Psoas muscle (tissue), 8 donors: ENCODE data around the gene ROR2. TPM values are rescaled to one million over a fixed set of nuclear protein-coding genes. Genes with fewer than 3 reads are reported as not detected.

Experiments
- ATAC-seq, 4 donors: fragments of 200-7000 bp; cut with Tn5 transposase; one replicate each; pipeline ENCODE4 v1.9.1; 2020; ENCODE audit warnings: moderate library complexity in 3 of 4, mild to moderate bottlenecking in 2 of 4
- DNase-seq, 2 donors: peaks; one replicate each; pipeline ENCODE4 v3.0.0-alpha.2; 2020
- H3K27ac ChIP-seq: fragments of 200-600 bp; one replicate; pipeline ENCODE4 v1.8.0; 2022
- H3K27me3 ChIP-seq, 3 donors: fragments of 200-600 bp in 1 of 3; one replicate each; pipeline versions ENCODE4 v1.6.1 to v1.8.0; 2013 to 2022; ENCODE audit warnings: low read length in 2 of 3, mild to moderate bottlenecking in 2 of 3, moderate library complexity in 1 of 3; ENCODE audit not compliant: insufficient read depth in 3 of 3
- H3K36me3 ChIP-seq, 2 donors: fragments of 200-600 bp in 1 of 2; one replicate each; pipeline versions ENCODE4 v1.6.1 to v1.8.0; 2013 to 2022; ENCODE audit warnings: low read depth in 1 of 2, mild to moderate bottlenecking in 1 of 2, moderate library complexity in 1 of 2; ENCODE audit not compliant: insufficient read depth in 1 of 2
- H3K4me1 ChIP-seq: fragments of 200-600 bp; one replicate; pipeline ENCODE4 v1.8.0; 2022
- H3K4me3 ChIP-seq: fragments of 200-600 bp; one replicate; pipeline ENCODE4 v1.8.0; 2022; ENCODE audit warnings: mild to moderate bottlenecking
- H3K9me3 ChIP-seq: fragments of 200-600 bp; one replicate; pipeline ENCODE4 v1.8.0; 2022
- CTCF ChIP-seq: fragments of 200-600 bp; IDR thresholded peaks from one replicate; pipeline ENCODE4 v1.8.0; 2022; ENCODE audit warnings: antibody characterized with exemption
- WGBS, 3 donors: extraction: QIAGEN DNeasy Blood & Tissue Kit; methylation state at CpG; one replicate each; pipeline versions ENCODE4 v1.1.6 to v1.1.7; 2013; 5-methylcytosine and 5-hydroxymethylcytosine counted together
- intact Hi-C, 2 donors: fragments of 100-400 bp; cut with DNase I; formaldehyde crosslinking; loops; one replicate each; pipeline versions ENCODE4 v1.11.0 to v1.14.2; 2022
- polyA plus RNA-seq, 3 donors: library from polyadenylated mRNA; stranded (reverse); fragments of 200-250 nt; gene quantifications; one replicate each; pipeline ENCODE4 v1.2.3, GENCODE V29; 2013
- total RNA-seq, 4 donors: library from RNA; stranded (reverse); fragmentation: NEBNext Ultra II Directional in 2 of 4; extraction: Animal tissue kit (Norgen Biotek cat#: 25700) in 2 of 4; gene quantifications; one replicate each; pipeline versions ENCODE4 v1.2.1 to v1.2.4, GENCODE V29; 2021 to 2023
- donor health status: healthy with polysubstance abuse.
- donor health status: DM: no; HTN: no; CAD: no; lungs with moderate emphysema.
- donor health status: Bipolar disorder and iron deficiency.
- donor health status: healthy.
- donor health status: DM: yes; HTN: yes; CAD: no.
- donor health status: DM: no; HTN: no; CAD: no.
- donor health status: DM: no; HTN: no; CAD: no.
- donor health status: DM: yes; HTN: yes; CAD: no.

ROR2 gene
- total and polyA plus RNA-seq, 7 donors: 0.05 to 0.52 (median 0.15) TPM

DNA sequence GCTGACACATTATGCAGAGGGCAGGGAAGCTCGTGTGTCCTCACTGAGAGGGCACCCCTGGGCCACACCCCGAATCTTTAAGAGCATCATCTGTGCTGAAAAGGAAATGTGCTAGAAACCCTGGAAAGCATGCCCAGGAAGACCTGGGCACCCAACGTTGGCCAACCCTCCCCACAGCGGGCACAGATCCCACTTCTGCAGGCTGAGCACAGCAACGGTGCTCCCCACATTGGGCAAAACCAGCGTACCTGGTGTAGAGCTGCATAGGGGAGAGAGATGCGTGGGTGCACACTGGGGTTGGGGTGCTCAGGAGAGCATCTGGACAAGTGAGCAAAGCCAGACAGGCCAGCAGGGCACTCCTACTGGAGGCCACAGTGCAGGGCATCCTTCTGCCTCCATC lies 32.6 kb downstream of the ROR2 start:
- 84 to 88% (median 85%) methylated on average over 7 of the region's 7 CpGs for WGBS, 3 donors
- DNase-seq: no peak

GRCh38 chr9:91915524-91916263 lies 34.3 kb downstream of the ROR2 start:
- H3K9me3 ChIP-seq: no peaks in the 10 kb centered on the region
- H3K27me3 ChIP-seq: peaks cover 0 to 4% (median 3%) of the 10 kb centered on the region in 3 donors
- DNase-seq (no peak), ATAC-seq (no peak)
- 57 to 61% (median 59%) methylated on average over 10 of the region's 10 CpGs for WGBS, 3 donors
- intact Hi-C loops: no loop called here
- H3K36me3 ChIP-seq: no peaks in the 10 kb centered on the region
- no peak overlapping the region for H3K27ac ChIP-seq
- H3K4me3 ChIP-seq: no peak overlapping the region
- no peaks in the 10 kb centered on the region for H3K4me1 ChIP-seq
- TF ChIP-seq CTCF: no peak

More for the DNA sequence above, 32.6 kb downstream of the ROR2 start:
- Histone ChIP-seq H3K4me1 (no peaks in the 10 kb centered on the region), H3K27ac (no peak overlapping the region), H3K4me3 (no peak overlapping the region), H3K27me3 (peaks cover 0 to 4% (median 3%) of the 10 kb centered on the region in 3 donors), H3K9me3 (no peaks in the 10 kb centered on the region), H3K36me3 (no peaks in the 10 kb centered on the region)
- ATAC-seq: no peak
- no peak for TF ChIP-seq CTCF
- intact Hi-C loops: no loop called here

- intact Hi-C loops: no loop called here
- WGBS, 3 donors: 93 to 97% (median 96%) methylated on average over 9 of the region's 9 CpGs
Observed at GRCh38 chr9:91914937-91915336, 35.1 kb downstream of the ROR2 start.

GRCh38 chr9:91914404-91914803 lies 35.6 kb downstream of the ROR2 start:
- intact Hi-C loops: no loop called here
- DNase-seq (no peak), ATAC-seq (no peak)
- no peaks in the 10 kb centered on the region for H3K4me1 ChIP-seq
- H3K4me3 ChIP-seq: no peak overlapping the region
- peaks cover 0 to 3% (median 0%) of the 10 kb centered on the region in 3 donors for H3K27me3 ChIP-seq
- 89 to 93% (median 89%) methylated on average over 10 of the region's 10 CpGs for WGBS, 3 donors
- H3K27ac ChIP-seq: no peak overlapping the region
- TF ChIP-seq CTCF: no peak
- no peaks in the 10 kb centered on the region for H3K36me3 ChIP-seq
- no peaks in the 10 kb centered on the region for H3K9me3 ChIP-seq

More at GRCh38 chr9:91914937-91915336, 35.1 kb downstream of the ROR2 start:
- ATAC-seq (no peak), DNase-seq (no peak)
- Histone ChIP-seq H3K36me3 (no peaks in the 10 kb centered on the region), H3K9me3 (no peaks in the 10 kb centered on the region), H3K4me1 (no peaks in the 10 kb centered on the region), H3K27ac (no peak overlapping the region), H3K27me3 (peaks cover 0 to 4% (median 3%) of the 10 kb centered on the region in 3 donors), H3K4me3 (no peak overlapping the region)
- no peak for TF ChIP-seq CTCF
